Fibroblast of lung (primary cell): ENCODE data around the gene EFNA1. TPM values are rescaled to one million over a fixed set of nuclear protein-coding genes. Genes with fewer than 3 reads are reported as not detected.

Source experiments
- DNase-seq, 2 donors: peaks; one replicate each; pipeline versions ENCODE4 v3.0.0 to v3.0.0-alpha.2; 2010; ENCODE audit warnings: low read depth in 2 of 2
- H2AFZ ChIP-seq: 2 replicates; pipeline ENCODE4 v1.5.1; 2012; ENCODE audit warnings: low read length, control low read depth, inconsistent platforms
- H3K27ac ChIP-seq: 2 replicates; pipeline ENCODE4 v1.5.1; 2011; ENCODE audit warnings: low read length, control low read depth; ENCODE audit not compliant: insufficient read depth
- H3K27me3 ChIP-seq: 2 replicates; pipeline ENCODE4 v1.5.1; 2011; ENCODE audit warnings: mild to moderate bottlenecking, low read length; ENCODE audit not compliant: control insufficient read depth, insufficient read depth
- H3K36me3 ChIP-seq: 2 replicates; pipeline ENCODE4 v1.5.1; 2011; ENCODE audit warnings: low read length; ENCODE audit not compliant: control insufficient read depth, insufficient read depth
- H3K4me1 ChIP-seq: 2 replicates; pipeline ENCODE4 v1.5.1; 2011; ENCODE audit warnings: low read length; ENCODE audit not compliant: control insufficient read depth, insufficient read depth; ENCODE audit errors: extremely low read depth
- H3K4me2 ChIP-seq: 2 replicates; pipeline ENCODE4 v1.5.1; 2011; ENCODE audit warnings: low read length, control low read depth; ENCODE audit not compliant: insufficient read depth; ENCODE audit errors: extremely low read depth
- H3K4me3 ChIP-seq, 4 experiments: fragments of 200-600 bp in 1 of 4; sonication (generic) in 1 of 4; replicated peaks in 1 of 4; 2 replicates each; pipeline ENCODE4 v1.5.1; 2011 to 2016; ENCODE audit warnings: low read length in 4 of 4, low read depth in 3 of 4, mild to moderate bottlenecking in 3 of 4, control low read depth in 2 of 4, inconsistent platforms in 1 of 4, mixed read lengths in 1 of 4; ENCODE audit not compliant: insufficient read depth in 1 of 4; ENCODE audit errors: control extremely low read depth in 1 of 4
- H3K79me2 ChIP-seq: 2 replicates; pipeline ENCODE4 v1.5.1; 2012; ENCODE audit warnings: mild to moderate bottlenecking, low read length, inconsistent platforms; ENCODE audit not compliant: control insufficient read depth, insufficient read depth
- H3K9ac ChIP-seq: 2 replicates; pipeline ENCODE4 v1.5.1; 2011; ENCODE audit warnings: mild to moderate bottlenecking, low read length, control low read depth; ENCODE audit not compliant: insufficient read depth
- H3K9me3 ChIP-seq: 2 replicates; pipeline ENCODE4 v1.5.1; 2012; ENCODE audit warnings: low read depth, low read length; ENCODE audit not compliant: control insufficient read depth, insufficient read depth
- H4K20me1 ChIP-seq: 2 replicates; pipeline ENCODE4 v1.5.1; 2011; ENCODE audit warnings: low read length; ENCODE audit not compliant: control insufficient read depth, insufficient read depth; ENCODE audit errors: extremely low read depth
- CTCF ChIP-seq, 2 donors: IDR thresholded peaks in 1 of 2; conservative IDR thresholded peaks in 1 of 2; 1 replicate in 1 of 2; 2 replicates in 1 of 2; pipeline ENCODE4 v1.5.1; 2011 to 2012; ENCODE audit warnings: low read length in 2 of 2, control low read depth in 1 of 2, inconsistent platforms in 1 of 2, low read depth in 1 of 2, mild to moderate bottlenecking in 1 of 2
- EZH2 ChIP-seq: IDR thresholded peaks from 2 replicates; pipeline ENCODE4 v1.5.1; 2012; ENCODE audit warnings: low read length, control low read depth, mild to moderate bottlenecking; ENCODE audit errors: missing control alignments
- polyA plus RNA-seq, 2 donors: library from polyadenylated mRNA; depleted of rRNA in 1 of 2; stranded (reverse) in 1 of 2; unstranded in 1 of 2; fragments of >200 nt; gene quantifications; 2 replicates each; pipeline ENCODE4 v1.2.1, GENCODE V29; 2011 to 2012; ENCODE audit warnings: missing spikeins in 1 of 2
- total RNA-seq: library from RNA; depleted of rRNA; stranded (reverse); fragments of >200 nt; gene quantifications from 2 replicates; pipeline ENCODE4 v1.2.1, GENCODE V29; 2014

EFNA1 gene
- total and polyA plus RNA-seq, 2 donors (not counting 1 experiment from before 2014, with no cell fraction given), result 0.07 TPM; not detected in 1

- Histone ChIP-seq H3K4me1 (no peaks in the 10 kb centered on the region), H3K27ac (no peak overlapping the region), H3K4me3 (no peak overlapping the region), H3K9me3 (no peaks in the 10 kb centered on the region), H3K79me2 (no peaks in the 10 kb centered on the region), H3K9ac (no peak overlapping the region), H4K20me1 (no peaks in the 10 kb centered on the region), H2AFZ (no peak overlapping the region), H3K27me3 (peaks cover 12% of the 10 kb centered on the region), H3K4me2 (no peak overlapping the region), H3K36me3 (no peaks in the 10 kb centered on the region)
- DNase-seq, result no peak
- TF ChIP-seq EZH2 (no peak), CTCF (conservative IDR thresholded peaks at IDR 0.05 in 1 of 2, IDR thresholded peaks at IDR 0.05 in 1 of 2; ENCODE audit: low read depth in 1 of 2, low read length in 2 of 2) (no peak)
Measured at GRCh38 chr1:155103325-155103724, 24.4 kb upstream of the EFNA1 start.

GRCh38 chr1:155104605-155105534 is 22.8 kb upstream of the EFNA1 start:
- Histone ChIP-seq H3K4me3 (no peak overlapping the region), H3K27ac (no peak overlapping the region), H3K9ac (no peak overlapping the region), H4K20me1 (no peaks in the 10 kb centered on the region), H3K4me1 (no peaks in the 10 kb centered on the region), H3K9me3 (no peaks in the 10 kb centered on the region), H3K79me2 (no peaks in the 10 kb centered on the region), H3K27me3 (peaks cover 12% of the 10 kb centered on the region), H3K36me3 (no peaks in the 10 kb centered on the region), H2AFZ (no peak overlapping the region), H3K4me2 (no peak overlapping the region)
- DNase-seq, result no peak
- TF ChIP-seq CTCF (conservative IDR thresholded peaks at IDR 0.05 in 1 of 2, IDR thresholded peaks at IDR 0.05 in 1 of 2; ENCODE audit: low read depth in 1 of 2, low read length in 2 of 2) (no peak), EZH2 (no peak)

GRCh38 chr1:155105604-155106011 is 22.1 kb upstream of the EFNA1 start:
- Histone ChIP-seq H2AFZ (no peak overlapping the region), H3K36me3 (no peaks in the 10 kb centered on the region), H3K4me1 (no peaks in the 10 kb centered on the region), H3K79me2 (no peaks in the 10 kb centered on the region), H3K9me3 (no peaks in the 10 kb centered on the region), H3K9ac (no peak overlapping the region), H3K4me3 (no peak overlapping the region), H3K4me2 (no peak overlapping the region), H4K20me1 (no peaks in the 10 kb centered on the region), H3K27me3 (peaks cover 12% of the 10 kb centered on the region), H3K27ac (no peak overlapping the region)
- TF ChIP-seq CTCF (conservative IDR thresholded peaks at IDR 0.05 in 1 of 2, IDR thresholded peaks at IDR 0.05 in 1 of 2; ENCODE audit: low read depth in 1 of 2, low read length in 2 of 2) (no peak), EZH2 (no peak)
- DNase-seq, result no peak
